ENCODE measurements around the gene FAM216A.

FAM216A gene

GRCh38 chr12:110536834-110537604, 68.4 kb downstream of the FAM216A start:
- Histone ChIP-seq H3K36me3 (ENCODE audit: control insufficient read depth, insufficient read depth, low read length) (no peaks in the 10 kb centered on the region), H3K9ac (no peak overlapping the region), H3K27ac (peak overlapping the region; percentile 79), H3K79me2 (peaks cover 15% of the 10 kb centered on the region), H3K27me3 (ENCODE audit: control insufficient read depth, insufficient read depth, low read length) (no peaks in the 10 kb centered on the region), H3K4me2 (ENCODE audit: low read length) (peak overlapping the region; percentile 50), H3K4me3 (ENCODE audit: low read depth, low read length) (no peak overlapping the region), H2AFZ (peak overlapping the region; percentile 31), H3K4me1 (peaks cover 16% of the 10 kb centered on the region), H3K9me3 (ENCODE audit: control insufficient read depth, low read length) (no peaks in the 10 kb centered on the region)
- no peak for TF ChIP-seq CTCF (IDR thresholded peaks at IDR 0.05)

- no peaks in the 10 kb centered on the region for H3K36me3 ChIP-seq (ENCODE audit: control insufficient read depth, insufficient read depth, low read length)
- H3K27me3 ChIP-seq (ENCODE audit: control insufficient read depth, insufficient read depth, low read length), result no peaks in the 10 kb centered on the region
- peak overlapping the region; percentile 31 for H2AFZ ChIP-seq
- H3K4me1 ChIP-seq, result peaks cover 18% of the 10 kb centered on the region
- peaks cover 12% of the 10 kb centered on the region for H3K79me2 ChIP-seq
- H3K4me3 ChIP-seq (ENCODE audit: low read depth, low read length), result no peak overlapping the region
- H3K9me3 ChIP-seq (ENCODE audit: control insufficient read depth, low read length), result no peaks in the 10 kb centered on the region
- H3K27ac ChIP-seq, result peak overlapping the region; percentile 79
- TF ChIP-seq CTCF (IDR thresholded peaks at IDR 0.05), result no peak
- no peak overlapping the region for H3K9ac ChIP-seq
- peak overlapping the region; percentile 50 for H3K4me2 ChIP-seq (ENCODE audit: low read length)
Measured at GRCh38 chr12:110537605-110538409, 69.2 kb downstream of the FAM216A start.

GRCh38 chr12:110538869-110539622, 70.4 kb downstream of the FAM216A start:
- Histone ChIP-seq H3K4me1 (peaks cover 28% of the 10 kb centered on the region), H3K36me3 (ENCODE audit: control insufficient read depth, insufficient read depth, low read length) (no peaks in the 10 kb centered on the region), H3K79me2 (peaks cover 12% of the 10 kb centered on the region), H3K27me3 (ENCODE audit: control insufficient read depth, insufficient read depth, low read length) (no peaks in the 10 kb centered on the region), H3K9me3 (ENCODE audit: control insufficient read depth, low read length) (no peaks in the 10 kb centered on the region), H3K4me2 (ENCODE audit: low read length) (no peak overlapping the region), H3K4me3 (ENCODE audit: low read depth, low read length) (no peak overlapping the region), H3K9ac (no peak overlapping the region), H3K27ac (no peak overlapping the region), H2AFZ (no peak overlapping the region)
- no peak for TF ChIP-seq CTCF (IDR thresholded peaks at IDR 0.05)
